Measurements from ENCODE around the gene KHDRBS2. TPM values are rescaled to one million over a fixed set of nuclear protein-coding genes. Genes with fewer than 3 reads are reported as not detected.

KHDRBS2 gene
- total RNA-seq, 4 donors from 2014 or later, result not detected

DNA sequence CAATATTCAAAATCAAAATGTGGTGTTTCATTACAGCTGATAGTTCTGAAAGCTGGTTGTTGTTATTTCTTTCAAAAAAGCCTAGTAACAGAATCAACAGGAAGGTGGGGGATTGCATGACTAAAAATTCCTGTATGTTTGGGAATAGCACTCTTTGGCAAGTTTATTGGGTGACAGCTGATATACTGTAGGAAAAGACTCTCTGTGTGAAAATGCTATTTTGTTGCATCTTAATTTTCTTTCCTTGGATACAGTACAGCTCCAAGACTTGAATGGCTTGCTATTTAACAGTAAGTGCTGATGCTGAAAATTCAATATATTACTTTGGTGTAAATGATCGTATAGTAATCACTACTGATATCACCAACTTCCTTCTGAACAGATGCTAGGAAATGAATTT is 336.1 kb downstream of the KHDRBS2 start:
- Histone ChIP-seq H3K36me3 (no peaks in the 10 kb centered on the region), H3K9me3 (no peaks in the 10 kb centered on the region), H3K4me3 (no peak overlapping the region), H3K4me1 (no peaks in the 10 kb centered on the region), H3K27ac (no peak overlapping the region), H3K27me3 (no peaks in the 10 kb centered on the region)
- WGBS, 2 donors, result 74 to 78% methylated on average over 1 of the region's 1 CpG
- DNase-seq, result no peak
- no peak for TF ChIP-seq POLR2A (IDR thresholded peaks at IDR 0.05)
- TF ChIP-seq, protein P1, sequence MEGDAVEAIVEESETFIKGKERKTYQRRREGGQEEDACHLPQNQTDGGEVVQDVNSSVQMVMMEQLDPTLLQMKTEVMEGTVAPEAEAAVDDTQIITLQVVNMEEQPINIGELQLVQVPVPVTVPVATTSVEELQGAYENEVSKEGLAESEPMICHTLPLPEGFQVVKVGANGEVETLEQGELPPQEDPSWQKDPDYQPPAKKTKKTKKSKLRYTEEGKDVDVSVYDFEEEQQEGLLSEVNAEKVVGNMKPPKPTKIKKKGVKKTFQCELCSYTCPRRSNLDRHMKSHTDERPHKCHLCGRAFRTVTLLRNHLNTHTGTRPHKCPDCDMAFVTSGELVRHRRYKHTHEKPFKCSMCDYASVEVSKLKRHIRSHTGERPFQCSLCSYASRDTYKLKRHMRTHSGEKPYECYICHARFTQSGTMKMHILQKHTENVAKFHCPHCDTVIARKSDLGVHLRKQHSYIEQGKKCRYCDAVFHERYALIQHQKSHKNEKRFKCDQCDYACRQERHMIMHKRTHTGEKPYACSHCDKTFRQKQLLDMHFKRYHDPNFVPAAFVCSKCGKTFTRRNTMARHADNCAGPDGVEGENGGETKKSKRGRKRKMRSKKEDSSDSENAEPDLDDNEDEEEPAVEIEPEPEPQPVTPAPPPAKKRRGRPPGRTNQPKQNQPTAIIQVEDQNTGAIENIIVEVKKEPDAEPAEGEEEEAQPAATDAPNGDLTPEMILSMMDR (IDR thresholded peaks at IDR 0.05), result no peak
- intact Hi-C loops (cut with DNase I), result no loop called here

DNA sequence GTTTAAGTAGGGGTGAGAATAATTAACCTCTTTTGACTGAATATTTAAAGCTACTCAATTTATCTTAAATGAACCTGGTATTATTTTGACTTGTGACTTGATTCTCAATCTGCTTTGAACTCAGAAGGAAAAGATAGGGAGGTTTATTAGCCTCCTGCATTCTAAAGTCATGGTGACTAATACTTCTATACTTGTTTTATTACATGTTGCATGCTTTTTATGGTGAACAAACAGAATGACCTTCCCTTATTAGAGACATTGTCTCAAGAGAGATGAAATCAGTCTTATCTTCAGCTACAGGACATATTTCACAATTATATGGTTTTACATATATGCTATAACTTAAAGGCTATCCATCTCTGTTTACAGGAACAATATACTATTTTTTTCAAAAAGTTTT is 336.9 kb downstream of the KHDRBS2 start:
- no peak for TF ChIP-seq POLR2A (IDR thresholded peaks at IDR 0.05)
- TF ChIP-seq, protein P1 (IDR thresholded peaks at IDR 0.05), result no peak
- DNase-seq, result no peak
- Histone ChIP-seq H3K27me3 (no peaks in the 10 kb centered on the region), H3K9me3 (no peaks in the 10 kb centered on the region), H3K4me1 (no peaks in the 10 kb centered on the region), H3K4me3 (no peak overlapping the region), H3K36me3 (no peaks in the 10 kb centered on the region), H3K27ac (no peak overlapping the region)
- intact Hi-C loops (cut with DNase I), result no loop called here

DNA sequence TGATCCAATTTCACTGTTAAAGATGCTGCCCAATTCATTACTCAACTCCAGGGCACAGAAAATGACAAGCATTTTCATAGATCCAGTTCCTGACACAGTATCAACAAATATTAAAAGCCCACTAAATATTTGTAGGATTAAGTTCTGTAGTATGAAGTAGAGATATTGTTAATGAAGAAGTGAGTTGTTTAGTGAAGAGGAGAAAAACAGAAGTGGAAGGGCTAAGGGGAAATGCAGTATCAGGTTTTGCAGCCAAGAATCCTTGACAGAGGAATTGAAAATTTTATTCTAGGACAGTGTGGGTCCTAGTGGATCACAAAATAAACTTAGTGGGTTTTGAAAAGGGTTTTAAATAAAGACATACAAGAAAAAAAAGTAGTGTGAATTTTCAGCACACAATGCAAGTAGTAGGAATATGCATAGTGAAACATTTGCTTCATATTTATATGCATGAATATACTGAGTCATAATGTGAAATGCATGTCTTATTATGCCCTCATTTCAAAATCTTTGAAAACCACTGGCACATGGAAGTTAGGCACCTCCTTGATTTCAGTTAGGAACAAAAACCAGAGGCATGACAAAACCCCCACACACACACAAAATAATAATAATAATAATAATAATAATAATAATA is 338.6 kb downstream of the KHDRBS2 start:
- intact Hi-C loops (cut with DNase I), result no loop called here
- Histone ChIP-seq H3K4me3 (no peak overlapping the region), H3K9me3 (no peaks in the 10 kb centered on the region), H3K36me3 (no peaks in the 10 kb centered on the region), H3K27ac (no peak overlapping the region), H3K27me3 (no peaks in the 10 kb centered on the region), H3K4me1 (no peaks in the 10 kb centered on the region)
- no peak for DNase-seq
- no peak for TF ChIP-seq POLR2A (IDR thresholded peaks at IDR 0.05)
- TF ChIP-seq, protein P1 (IDR thresholded peaks at IDR 0.05), result no peak

DNA sequence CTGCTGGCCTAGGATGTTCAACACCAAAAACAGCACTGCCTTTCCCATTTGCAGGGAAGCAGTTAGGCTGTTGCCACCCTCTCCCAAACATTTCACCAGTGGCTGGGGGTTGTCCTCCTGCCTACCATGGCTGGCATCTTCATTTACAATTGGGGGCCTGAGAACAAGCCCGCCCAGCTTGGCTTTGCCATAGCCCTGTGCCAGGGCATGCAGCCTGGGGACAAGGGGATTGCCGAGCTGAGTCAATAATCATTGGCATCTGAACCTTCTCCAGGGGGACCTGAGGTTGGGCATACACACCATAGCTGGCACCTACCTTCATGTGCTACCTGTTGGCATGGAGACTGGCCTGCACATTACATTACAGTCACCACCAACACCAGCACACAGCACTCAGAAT is 345.1 kb downstream of the KHDRBS2 start:
- Histone ChIP-seq H3K9me3 (peaks cover 0 to 12% (median 0%) of the 10 kb centered on the region in 3 donors), H3K4me1 (no peaks in the 10 kb centered on the region), H3K27ac (no peak overlapping the region), H3K4me3 (no peak overlapping the region), H3K36me3 (no peaks in the 10 kb centered on the region), H3K27me3 (no peaks in the 10 kb centered on the region)
- intact Hi-C loops (cut with DNase I), result no loop called here
- no peak for TF ChIP-seq POLR2A (IDR thresholded peaks at IDR 0.05)
- TF ChIP-seq, protein P1 (IDR thresholded peaks at IDR 0.05), result no peak
- 77 to 86% methylated on average over 1 to 2 of the region's 2 CpGs for WGBS, 2 donors
- no peak for DNase-seq

DNA sequence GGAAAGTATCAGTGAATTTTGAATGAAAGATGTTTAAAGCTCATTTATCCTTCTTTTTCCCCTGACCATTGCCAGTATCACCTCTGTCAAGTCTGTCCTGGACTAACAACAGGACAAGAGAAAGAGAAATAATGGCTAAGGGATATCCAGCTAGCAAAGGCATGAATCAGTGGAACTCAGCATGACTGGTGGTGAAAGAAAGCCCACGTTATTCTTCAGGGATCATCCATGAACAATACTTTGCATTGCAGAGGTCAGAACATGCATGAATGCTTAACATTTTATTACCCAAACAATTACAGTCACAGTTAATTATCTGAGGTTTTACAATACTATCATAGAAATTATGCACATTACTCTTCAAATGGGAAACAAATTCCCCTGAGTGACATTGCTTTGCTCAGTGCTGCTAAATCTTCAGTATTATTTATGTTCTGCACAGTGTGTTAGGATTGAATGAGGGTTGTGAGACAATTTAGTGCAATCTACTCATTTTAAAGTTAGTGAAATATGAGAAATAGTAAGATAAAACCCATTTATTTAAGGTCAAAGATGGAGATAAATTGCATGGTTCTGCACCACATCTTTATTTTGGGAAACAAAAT is 350.7 kb downstream of the KHDRBS2 start:
- no peaks in the 10 kb centered on the region for H3K36me3 ChIP-seq
- H3K27ac ChIP-seq, result no peak overlapping the region
- H3K27me3 ChIP-seq, result no peaks in the 10 kb centered on the region
- TF ChIP-seq, protein P1 (IDR thresholded peaks at IDR 0.05), result no peak
- TF ChIP-seq POLR2A (IDR thresholded peaks at IDR 0.05), result no peak
- H3K9me3 ChIP-seq, result no peaks in the 10 kb centered on the region
- no peaks in the 10 kb centered on the region for H3K4me1 ChIP-seq
- H3K4me3 ChIP-seq, result no peak overlapping the region
- intact Hi-C loops (cut with DNase I), result no loop called here
- DNase-seq, result no peak
- WGBS, 2 donors, result 22 to 50% methylated on average over 1 of the region's 1 CpG
